ENCODE measurements around the gene BICD2.
A peak's percentile ranks its signal among the peaks of the same experiment; 100 is the strongest.

The BICD2 gene

DNA sequence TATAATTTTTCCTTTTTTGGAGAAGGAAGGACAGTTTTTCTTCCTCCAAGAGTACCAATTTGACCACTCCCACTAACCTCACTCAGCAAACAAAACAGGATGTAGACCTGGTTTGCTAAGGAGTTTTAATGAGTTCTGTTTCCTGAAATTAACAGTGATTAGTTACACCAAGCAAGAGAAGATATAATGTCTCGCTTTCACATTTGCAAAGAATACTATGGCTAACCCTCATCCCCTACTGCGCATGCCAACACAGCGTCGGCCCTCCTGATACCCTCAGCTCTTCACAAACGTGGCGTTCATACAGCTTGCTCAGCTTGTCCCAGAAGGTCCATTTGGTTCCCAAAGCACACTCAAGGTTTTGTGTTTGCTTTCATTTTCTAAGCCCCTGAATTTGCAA is 52.8 kb downstream of the BICD2 start:
- peak; percentile 36 for DNase-seq

GRCh38 chr9:92711146-92711545 is 53.5 kb downstream of the BICD2 start:
- no peak for DNase-seq

- no peak for DNase-seq
Observed at GRCh38 chr9:92710368-92710767, 54.3 kb downstream of the BICD2 start.

GRCh38 chr9:92709954-92710353 is 54.7 kb downstream of the BICD2 start:
- DNase-seq = no peak

DNA sequence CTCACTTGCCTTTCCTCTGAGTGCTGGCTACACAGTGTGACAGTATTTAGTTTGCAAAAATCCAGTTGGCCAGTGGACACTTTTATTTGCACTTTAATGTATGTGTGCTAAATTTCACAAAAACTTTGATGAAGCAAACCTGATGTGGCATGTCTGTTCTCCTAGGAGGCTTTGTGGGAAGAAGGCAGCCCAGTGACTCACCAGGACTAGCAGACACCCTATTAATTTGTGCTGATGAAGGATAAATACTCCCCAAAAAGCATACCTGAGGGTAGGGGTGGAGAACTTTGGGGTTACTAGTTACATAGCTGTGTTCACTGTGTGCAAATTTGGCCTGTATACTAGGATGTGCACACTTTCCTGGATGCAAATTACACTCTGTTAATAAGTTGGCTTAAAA is 55.4 kb downstream of the BICD2 start:
- no peak for DNase-seq

DNA sequence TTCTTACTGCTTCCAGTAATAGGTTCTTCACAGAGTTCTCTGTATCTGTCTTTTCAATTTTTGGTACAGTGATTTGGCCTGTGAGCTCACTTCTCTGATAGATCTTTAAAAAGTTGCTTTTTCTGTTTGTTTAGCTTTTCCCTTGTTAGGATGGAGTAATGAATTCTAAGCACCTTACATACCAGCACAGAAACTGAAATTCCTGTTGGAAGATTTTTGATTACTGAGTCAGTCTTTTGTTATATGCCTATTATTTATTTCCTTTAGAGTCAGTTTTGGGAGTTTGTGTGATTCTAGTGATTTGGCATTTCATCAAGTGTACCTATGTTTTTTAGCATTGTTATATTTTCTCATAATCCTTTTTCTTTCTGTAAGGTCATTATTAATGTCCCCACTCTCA is 57.1 kb downstream of the BICD2 start:
- no peak for DNase-seq

- DNase-seq = peak; percentile 50
Observed at GRCh38 chr9:92706218-92706940, 58.3 kb downstream of the BICD2 start.

DNA sequence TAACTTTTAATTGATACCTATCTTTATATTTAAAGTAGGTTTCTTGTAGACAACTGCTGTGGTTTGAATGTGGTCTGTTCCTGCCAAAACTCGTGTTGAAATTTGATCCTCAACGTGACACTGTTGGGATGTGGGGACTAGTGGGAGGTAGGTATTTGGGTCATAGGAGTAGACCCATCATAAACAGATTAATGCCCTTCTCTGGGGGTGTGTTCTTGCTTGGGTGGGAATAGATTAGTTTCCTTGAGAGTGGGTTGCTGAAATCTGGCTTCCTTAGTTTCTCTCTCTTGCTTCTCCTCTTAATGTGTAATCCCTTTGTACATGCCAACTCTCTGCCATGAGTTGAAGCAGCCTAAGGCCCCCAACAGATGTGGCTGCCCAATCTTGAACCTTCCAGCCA is 60.1 kb downstream of the BICD2 start:
- no peak for DNase-seq

DNA sequence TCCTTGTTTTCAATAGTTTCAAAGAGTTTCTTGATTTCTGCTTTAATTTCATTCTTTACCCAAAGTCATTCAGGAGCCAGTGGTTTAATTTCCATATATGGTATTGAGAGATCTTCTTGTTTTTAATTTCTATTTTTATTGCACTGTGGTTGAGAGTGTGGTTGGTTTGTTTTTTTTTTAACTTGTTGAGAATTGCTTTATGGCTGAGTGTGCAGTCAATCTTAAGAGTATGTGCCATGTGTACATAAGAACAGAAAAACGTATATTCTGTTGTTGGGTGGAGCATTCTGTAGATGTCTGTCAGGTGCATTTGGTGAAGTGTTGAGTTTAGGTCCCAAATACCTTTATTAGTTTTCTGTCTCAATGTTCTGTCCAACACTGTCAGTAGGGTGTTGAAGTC is 68.0 kb downstream of the BICD2 start:
- no peak for DNase-seq

DNA sequence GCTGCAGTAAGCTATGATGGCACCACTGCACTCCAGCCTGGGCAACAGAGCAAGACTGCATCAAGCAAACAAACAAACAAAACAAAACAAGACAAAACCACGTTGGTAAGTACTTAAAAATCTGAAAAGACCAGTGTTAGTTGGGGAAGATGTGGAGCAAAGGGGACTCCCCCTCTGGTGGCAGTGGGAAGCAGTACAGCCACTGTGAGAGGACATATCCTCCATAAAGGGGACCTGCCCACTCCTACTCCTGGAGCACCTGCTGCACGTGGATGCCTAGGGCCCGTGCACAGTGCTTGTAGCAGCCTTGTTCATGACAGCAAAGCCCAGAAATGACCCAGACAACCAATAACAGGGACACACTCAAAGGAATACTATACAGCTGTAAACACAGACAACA is 77.7 kb downstream of the BICD2 start:
- no peak for DNase-seq

GRCh38 chr9:92685022-92685421 is 79.6 kb downstream of the BICD2 start:
- DNase-seq = no peak

GRCh38 chr9:92682269-92682668 is 82.4 kb downstream of the BICD2 start:
- no peak for DNase-seq

- no peak for DNase-seq
Observed at GRCh38 chr9:92680166-92681119, 84.2 kb downstream of the BICD2 start.

DNA sequence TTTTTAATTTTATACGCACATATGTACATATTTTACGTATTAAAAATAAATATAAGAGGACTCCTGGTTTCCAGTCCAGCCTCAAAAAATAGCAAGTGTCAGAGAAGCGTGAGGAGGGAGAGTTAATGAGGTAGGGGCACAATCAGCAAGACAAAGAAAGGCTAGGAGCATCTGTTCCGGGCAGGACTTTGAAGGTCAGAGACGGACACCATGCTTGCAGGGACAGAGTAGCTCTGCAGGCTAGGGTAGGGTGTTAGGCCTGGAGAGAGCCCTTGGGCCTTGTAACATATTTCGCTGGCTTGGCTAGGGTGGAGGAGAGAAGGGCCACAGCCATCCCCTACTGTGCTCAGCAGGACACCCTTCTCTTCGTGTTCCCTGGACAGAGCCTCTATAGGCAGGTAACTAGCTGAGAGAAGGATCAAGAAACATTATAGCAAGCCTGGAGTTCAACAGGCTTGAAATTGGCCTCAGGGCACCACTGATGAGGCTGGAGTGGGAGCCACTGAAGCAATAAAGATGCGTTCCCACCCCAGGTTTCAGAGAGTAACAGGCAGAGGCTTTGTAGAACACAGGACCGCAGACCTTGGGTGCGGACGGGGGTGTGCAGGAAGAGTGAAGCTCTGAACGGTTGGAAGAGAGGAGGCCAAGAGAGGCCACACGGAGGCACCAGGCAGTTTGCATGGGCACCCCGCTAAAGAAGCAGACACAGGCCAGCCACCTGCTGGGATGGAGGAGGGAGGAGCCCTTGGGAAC is 85.0 kb downstream of the BICD2 start:
- DNase-seq = no peak

DNA sequence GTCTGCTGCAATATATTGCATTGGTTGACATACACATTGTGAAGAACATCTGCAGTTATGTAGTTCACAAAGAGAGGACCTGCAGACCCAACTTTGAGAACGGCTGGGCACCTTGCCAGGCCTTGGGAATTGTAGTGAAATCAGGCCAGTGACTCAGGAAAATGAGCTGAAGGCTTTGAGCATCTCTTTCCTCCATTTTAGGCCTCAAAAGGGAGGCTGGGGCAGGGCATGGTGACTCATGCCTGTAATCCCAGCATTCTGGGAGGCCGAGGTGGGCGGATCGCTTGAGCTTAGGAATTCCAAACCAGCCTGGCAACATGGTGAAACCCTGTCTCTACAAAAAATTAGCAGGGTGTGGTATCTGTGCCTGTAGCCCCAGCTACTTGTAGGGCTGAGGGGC is 93.3 kb downstream of the BICD2 start:
- no peak for DNase-seq

- peak; percentile 98 for DNase-seq
Observed at GRCh38 chr9:92669890-92670708, 94.5 kb downstream of the BICD2 start, which contains the start of gene IPPK. Gene IPPK, minus strand, starts transcription at chr9:92670131. Its CDS starts 143 bp downstream, at chr9:92669988.

- no peak for DNase-seq
Observed at GRCh38 chr9:92669527-92669889, 95.1 kb downstream of the BICD2 start.

DNA sequence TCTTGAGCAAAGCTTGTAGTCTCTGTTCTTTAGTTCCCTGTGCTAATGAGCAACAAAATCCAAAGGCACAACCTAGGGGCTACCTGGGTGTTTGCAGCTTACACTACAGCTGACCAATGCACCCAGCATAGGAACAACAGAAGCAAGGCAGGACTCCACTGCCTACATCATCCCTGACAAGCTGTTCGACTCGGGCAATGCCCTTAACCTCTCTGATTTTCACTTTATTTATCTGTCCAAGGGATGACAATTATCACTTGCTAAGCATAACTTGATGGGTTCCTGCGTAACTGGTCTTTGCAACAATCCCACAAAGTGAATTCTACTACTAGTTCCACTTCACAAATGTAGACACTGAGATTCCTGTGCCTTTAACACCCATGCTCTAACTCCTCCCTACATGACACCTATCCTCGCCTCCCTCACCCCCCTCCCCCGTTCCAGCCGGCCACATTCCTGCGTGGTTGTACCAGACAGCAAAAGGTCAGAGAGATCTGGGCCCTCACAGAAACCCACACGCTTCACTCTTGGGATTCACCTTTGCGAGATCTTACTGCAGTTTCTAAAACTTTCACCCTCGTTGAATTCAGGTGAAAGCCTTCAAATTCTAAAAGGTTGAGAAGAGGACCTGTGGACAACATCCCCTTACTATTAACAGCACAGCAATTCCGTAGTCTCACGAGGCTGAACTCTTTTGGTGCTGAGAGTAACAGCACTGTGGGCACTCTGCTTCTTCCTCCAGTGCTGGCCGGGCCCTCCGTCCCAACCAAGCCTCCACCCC is 95.7 kb downstream of the BICD2 start:
- peak; percentile 36 for DNase-seq

DNA sequence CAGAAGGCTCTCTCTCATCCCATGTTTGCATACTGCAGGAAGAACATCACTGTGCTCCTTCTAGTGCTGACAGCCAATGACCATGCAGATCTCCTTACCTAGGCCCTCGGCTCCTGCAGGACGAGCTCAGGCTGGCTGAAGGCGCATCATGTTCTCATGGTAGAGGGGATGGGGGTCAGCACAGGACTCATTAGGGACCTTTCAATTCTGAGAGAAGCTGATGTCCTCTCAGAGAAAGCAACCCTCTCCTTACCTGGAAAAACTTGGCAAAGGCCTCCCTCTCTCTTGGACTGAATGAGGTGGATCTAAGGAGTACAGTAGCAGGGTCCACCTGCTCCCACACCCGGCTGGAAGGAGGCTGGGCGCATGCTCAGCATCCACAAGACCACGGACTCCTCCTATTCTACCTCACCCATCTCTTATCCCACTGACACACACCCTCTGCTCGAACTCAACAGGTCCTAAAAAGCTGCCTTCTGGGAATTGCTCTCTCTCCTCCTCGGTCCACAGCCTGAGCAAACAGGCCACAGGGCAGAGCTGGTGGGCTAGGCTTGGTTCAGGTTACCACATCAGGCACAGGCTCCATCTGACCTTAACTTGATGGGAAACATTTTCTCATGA is 97.6 kb downstream of the BICD2 start:
- no peak for DNase-seq

GRCh38 chr9:92666236-92666635 is 98.4 kb downstream of the BICD2 start:
- no peak for DNase-seq

- no peak for DNase-seq
Observed at GRCh38 chr9:92665836-92666235, 98.8 kb downstream of the BICD2 start.

Measured in CD4-positive, alpha-beta T cell treated with Interleukin-21 for 1 hour (primary cell).